CD4-positive, alpha-beta T cell (primary cell): ENCODE data around the gene ABCB9. TPM values are rescaled to one million over a fixed set of nuclear protein-coding genes. Genes with fewer than 3 reads are reported as not detected.

ENCODE experiments used
- ATAC-seq: fragments of 200-7000 bp; cut with Tn5 transposase; one replicate; pipeline ENCODE4 v1.10.0; 2022; ENCODE audit warnings: mild to moderate bottlenecking; ENCODE audit not compliant: poor library complexity
- CTCF ChIA-PET: fragments of 350-600 bp; sonication (Branson Sonifier 250); formaldehyde crosslinking; loops from one replicate; lab custom pipeline; 2021; ENCODE audit warnings: antibody characterized with exemption, inconsistent platforms; lab: Charles Lee
- POLR2A ChIA-PET: fragments of 350-600 bp; sonication (Branson Sonifier 250); formaldehyde crosslinking; loops from one replicate; lab custom pipeline; 2021; ENCODE audit warnings: antibody characterized with exemption, inconsistent platforms; lab: Charles Lee
- DNase-seq, 14 experiments: peaks; one replicate each; pipeline ENCODE4 v3.0.0-alpha.2; 2013 to 2020; ENCODE audit warnings: mixed read lengths in 2 of 14
- H3K27ac ChIP-seq, 2 donors: one replicate each; pipeline versions ENCODE4 v1.5.1 to v1.7.0; 2013; ENCODE audit warnings: low read length in 2 of 2, low read depth in 1 of 2, mild to moderate bottlenecking in 1 of 2
- H3K27me3 ChIP-seq, 2 experiments: 1 replicate in 1 of 2; 2 replicates in 1 of 2; pipeline versions ENCODE4 v1.6.1 to v1.7.0; 2013; ENCODE audit warnings: low read length in 2 of 2, control low read depth in 1 of 2, mild to moderate bottlenecking in 1 of 2, moderate library complexity in 1 of 2; ENCODE audit not compliant: insufficient read depth in 2 of 2, control insufficient read depth in 1 of 2
- H3K36me3 ChIP-seq: one replicate; pipeline ENCODE4 v1.6.1; 2013; ENCODE audit warnings: low read length, control low read depth; ENCODE audit not compliant: insufficient read depth
- H3K4me1 ChIP-seq: one replicate; pipeline ENCODE4 v1.6.1; 2013; ENCODE audit warnings: low read length, control low read depth; ENCODE audit not compliant: insufficient read depth
- H3K4me3 ChIP-seq: one replicate; pipeline ENCODE4 v1.5.1; 2013; ENCODE audit warnings: mild to moderate bottlenecking, low read length, moderate library complexity
- H3K9me3 ChIP-seq, 2 experiments: 1 replicate in 1 of 2; 2 replicates in 1 of 2; pipeline versions ENCODE4 v1.6.1 to v1.7.0; 2013; ENCODE audit warnings: low read length in 2 of 2, mild to moderate bottlenecking in 2 of 2, control low read depth in 1 of 2, moderate library complexity in 1 of 2; ENCODE audit not compliant: control insufficient read depth in 1 of 2, insufficient read depth in 1 of 2
- H3K27ac Mint-ChIP-seq: one replicate; pipeline ENCODE4 v1.8.0; 2020; ENCODE audit warnings: mixed read lengths
- H3K27me3 Mint-ChIP-seq: one replicate; pipeline ENCODE4 v1.8.0; 2021; ENCODE audit warnings: mixed read lengths
- H3K36me3 Mint-ChIP-seq: one replicate; pipeline ENCODE4 v1.8.0; 2021; ENCODE audit warnings: low read depth, mixed read lengths
- H3K4me1 Mint-ChIP-seq: one replicate; pipeline ENCODE4 v1.8.0; 2021; ENCODE audit warnings: low read depth, mixed read lengths
- H3K4me3 Mint-ChIP-seq: one replicate; pipeline ENCODE4 v1.8.0; 2020; ENCODE audit warnings: mild to moderate bottlenecking, mixed read lengths
- H3K9me3 Mint-ChIP-seq: one replicate; pipeline ENCODE4 v1.8.0; 2020; ENCODE audit warnings: mixed read lengths
- CTCF ChIP-seq: fragments of 200-600 bp; IDR thresholded peaks from one replicate; pipeline ENCODE4 v1.8.0; 2022; ENCODE audit warnings: antibody characterized with exemption, mild to moderate bottlenecking
- intact Hi-C, 2 experiments: fragments of 100-400 bp; cut with DNase I in 1 of 2; cut with micrococcal nuclease in 1 of 2; formaldehyde crosslinking; loops; one replicate each; pipeline versions ENCODE4 v1.15.1 to v1.9.0; 2023 to 2025; cut with DNase I, micrococcal nuclease
- total RNA-seq, 174 experiments: library from RNA in 2 of 174; stranded (reverse) in 2 of 174; gene quantifications; one replicate each; pipeline ENCODE4 v1.2.3 and lab custom pipeline; 2021 to 2026

Gene ABCB9
- total RNA-seq, 2 experiments from 2014 or later: 5.4 to 6.2 TPM

DNA sequence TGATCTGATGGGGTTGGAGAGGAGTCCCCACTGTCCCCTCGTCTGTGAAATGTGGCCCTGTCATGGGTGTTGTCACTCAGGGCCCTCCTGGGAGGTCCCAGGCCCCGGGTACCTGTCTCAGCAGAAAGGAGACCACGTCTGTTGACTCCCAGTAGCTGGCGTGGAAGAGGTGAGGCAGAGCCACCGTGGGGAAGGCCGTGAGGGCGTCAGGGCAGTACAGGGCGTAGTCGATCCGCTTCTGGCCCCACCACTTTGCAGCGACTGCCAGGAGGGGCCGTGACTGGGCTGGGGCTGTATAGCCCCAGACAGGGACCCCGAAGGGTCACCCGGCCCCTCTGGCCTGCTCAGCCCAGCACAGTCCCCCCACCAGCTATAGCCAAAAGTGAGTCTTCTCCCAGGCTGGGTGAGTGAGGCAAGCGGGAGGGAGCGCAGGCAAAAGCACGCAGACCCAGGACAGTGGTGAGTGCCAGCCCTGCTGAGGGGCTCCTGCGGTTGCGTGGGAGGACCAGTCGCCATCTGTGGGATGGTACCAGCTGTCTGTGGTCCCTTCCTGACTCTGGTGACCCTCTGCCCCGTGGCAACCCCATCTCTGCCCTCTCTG is 22.4 kb upstream of the ABCB9 start:
- CTCF ChIA-PET: no interaction called here

DNA sequence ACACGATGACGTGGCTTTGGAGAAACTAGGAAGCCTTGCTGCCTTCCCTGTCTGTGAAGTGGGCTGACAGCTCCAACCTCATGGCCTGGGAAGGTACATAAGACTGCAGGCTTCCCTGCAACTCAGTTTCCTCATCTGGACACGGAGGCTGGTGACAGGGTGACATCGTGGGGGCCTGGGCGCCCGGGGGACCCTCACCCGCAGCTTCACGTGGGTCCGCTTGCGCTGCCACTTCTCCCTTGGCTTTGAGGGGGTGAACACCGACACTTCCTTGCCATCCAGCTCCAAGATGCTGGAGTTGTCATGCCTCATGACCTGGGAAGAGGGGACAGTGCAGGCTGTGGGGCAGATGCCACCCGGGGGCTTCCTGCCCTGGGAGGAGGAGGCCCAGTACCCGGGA is 21.8 kb upstream of the ABCB9 start:
- H3K4me3 Mint-ChIP-seq: no peak overlapping the region
- Histone ChIP-seq H3K9me3 (no peaks in the 10 kb centered on the region), H3K27me3 (no peaks in the 10 kb centered on the region), H3K4me3 (no peak overlapping the region), H3K27ac (no peak overlapping the region), H3K4me1 (peaks cover 20% of the 10 kb centered on the region), H3K36me3 (peaks cover 27% of the 10 kb centered on the region)
- ChIA-PET POLR2A (no interaction called here), CTCF (no interaction called here)
- intact Hi-C loops: no loop called here
- no peaks in the 10 kb centered on the region for H3K27me3 Mint-ChIP-seq
- peaks cover 40% of the 10 kb centered on the region for H3K36me3 Mint-ChIP-seq
- no peak overlapping the region for H3K27ac Mint-ChIP-seq
- peaks cover 21% of the 10 kb centered on the region for H3K4me1 Mint-ChIP-seq
- no peak for DNase-seq
- no peaks in the 10 kb centered on the region for H3K9me3 Mint-ChIP-seq
- no peak for TF ChIP-seq CTCF
- no peak for ATAC-seq

More for the DNA sequence above, 22.4 kb upstream of the ABCB9 start:
- Mint-ChIP-seq H3K4me1 (peaks cover 14% of the 10 kb centered on the region), H3K27ac (no peak overlapping the region), H3K27me3 (no peaks in the 10 kb centered on the region), H3K36me3 (peaks cover 34% of the 10 kb centered on the region), H3K9me3 (no peaks in the 10 kb centered on the region), H3K4me3 (no peak overlapping the region)
- no peaks in the 10 kb centered on the region for H3K27me3 ChIP-seq
- peaks cover 14% of the 10 kb centered on the region for H3K4me1 ChIP-seq
- H3K9me3 ChIP-seq: no peaks in the 10 kb centered on the region
- peaks cover 25% of the 10 kb centered on the region for H3K36me3 ChIP-seq
- TF ChIP-seq CTCF: no peak
- POLR2A ChIA-PET: interaction anchor here (1.0 kb wide), 1 partner anchor 14 kb away, joined by 5 read pairs; the partner anchor contains the start of gene OGFOD2
- no peak overlapping the region for H3K4me3 ChIP-seq
- no peak for DNase-seq
- no peak for ATAC-seq
- intact Hi-C loops: no loop called here
- H3K27ac ChIP-seq: no peak overlapping the region

DNA sequence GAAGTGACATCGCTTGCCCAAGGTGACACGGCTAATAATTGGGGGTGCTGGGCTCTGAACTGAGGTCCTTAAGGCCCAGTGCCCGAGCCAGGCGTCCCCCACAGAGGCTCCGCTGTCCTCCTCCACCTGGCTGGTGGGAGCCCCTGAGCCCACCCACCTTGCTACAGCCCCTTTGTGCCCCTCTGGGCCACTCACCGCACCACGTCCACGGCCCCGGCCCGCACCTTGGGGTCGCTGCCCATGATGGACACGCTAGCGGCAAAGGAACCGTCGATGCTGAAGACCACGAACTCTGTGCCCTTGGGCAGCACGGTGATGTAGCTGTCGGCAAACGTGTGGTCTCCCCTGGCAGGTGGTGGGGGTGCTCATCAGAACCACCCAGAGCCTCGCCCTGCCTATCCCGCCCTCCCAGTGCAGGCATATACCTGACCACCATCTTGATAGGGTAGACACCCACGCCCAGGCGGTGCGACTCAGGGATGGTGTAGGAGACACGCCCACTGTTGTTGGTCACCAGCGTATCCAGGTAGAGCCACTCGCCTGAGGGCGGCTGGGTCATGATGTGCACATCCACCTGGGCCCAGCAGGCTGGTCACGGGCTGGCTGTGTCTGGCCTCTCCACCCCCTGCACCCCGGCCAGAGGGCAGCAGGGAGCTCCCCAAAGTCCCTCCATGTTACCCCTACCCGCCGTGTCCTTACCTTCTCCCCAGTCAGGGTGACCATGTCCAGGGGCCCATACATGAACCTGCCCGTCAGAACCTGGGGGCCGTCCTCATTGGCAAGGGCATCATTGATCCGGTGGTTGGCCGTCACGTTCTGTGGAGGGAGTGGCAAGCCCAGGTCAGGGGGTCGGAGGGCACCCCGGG is 21.1 kb upstream of the ABCB9 start:
- H3K27me3 ChIP-seq: no peaks in the 10 kb centered on the region
- peaks cover 43% of the 10 kb centered on the region for H3K36me3 Mint-ChIP-seq
- H3K4me3 Mint-ChIP-seq: no peak overlapping the region
- no peak for TF ChIP-seq CTCF
- H3K27ac ChIP-seq: no peak overlapping the region
- CTCF ChIA-PET: no interaction called here
- peaks cover 28% of the 10 kb centered on the region for H3K4me1 ChIP-seq
- no peak overlapping the region for H3K27ac Mint-ChIP-seq
- peaks cover 25% of the 10 kb centered on the region for H3K4me1 Mint-ChIP-seq
- intact Hi-C loops: no loop called here
- no peaks in the 10 kb centered on the region for H3K27me3 Mint-ChIP-seq
- DNase-seq: no peak
- POLR2A ChIA-PET: interaction anchor here (1.2 kb wide), 1 partner anchor 12 kb away, joined by 4 read pairs; the partner anchor contains the start of gene OGFOD2
- H3K4me3 ChIP-seq: no peak overlapping the region
- ATAC-seq: no peak
- no peaks in the 10 kb centered on the region for H3K9me3 Mint-ChIP-seq
- H3K36me3 ChIP-seq: peaks cover 33% of the 10 kb centered on the region
- no peaks in the 10 kb centered on the region for H3K9me3 ChIP-seq
